ENCODE results near the gene CHRNB1. TPM values are rescaled to one million over a fixed set of nuclear protein-coding genes. Genes with fewer than 3 reads are reported as not detected.

Gene CHRNB1
- total RNA-seq, 2 donors from 2014 or later, result 6.9 to 10.4 TPM

GRCh38 chr17:7483255-7484066 lies 38.6 kb downstream of the CHRNB1 start:
- H3K4me3 ChIP-seq, result peak overlapping the region; percentile 63 to 72
- H3K4me1 ChIP-seq (replicated peaks), result peaks cover 2% of the 10 kb centered on the region
- intact Hi-C loops (cut with DNase I), result loop anchor here (10.0 kb wide), 2 partner anchors 129 to 201 kb away; partner anchors contain the start of genes KCTD11, TMEM95, TP53 and WRAP53
- peak overlapping the region; percentile 100 for H3K27ac ChIP-seq
- under 1% methylated on average over 38 of the region's 38 CpGs for WGBS
- no peaks in the 10 kb centered on the region for H3K27me3 ChIP-seq (replicated peaks; ENCODE audit: insufficient read depth)
- TF ChIP-seq POLR2AphosphoS5 (IDR thresholded peaks at IDR 0.05), result peak; percentile 78
- TF ChIP-seq POLR2A (IDR thresholded peaks at IDR 0.05), result peak; percentile 75
- no peak for TF ChIP-seq CTCF (IDR thresholded peaks at IDR 0.05)
- peak; percentile 95 for DNase-seq (ENCODE audit: low spot score)
- H3K36me3 ChIP-seq, result no peaks in the 10 kb centered on the region
- no peaks in the 10 kb centered on the region for H3K9me3 ChIP-seq

- Histone ChIP-seq H3K4me3 (peak within 1 kb of the TSS; percentile 63 to 72), H3K4me1 (replicated peaks) (peaks cover 2% of the 10 kb centered on the region), H3K36me3 (no peaks in the 10 kb centered on the region), H3K27ac (peak within 1 kb of the TSS; percentile 100), H3K9me3 (no peaks in the 10 kb centered on the region), H3K27me3 (replicated peaks; ENCODE audit: insufficient read depth) (no peaks in the 10 kb centered on the region)
- TF ChIP-seq POLR2A (IDR thresholded peaks at IDR 0.05) (peak; percentile 99), CTCF (IDR thresholded peaks at IDR 0.05) (peak in 2 of 4 experiments; percentile 28 to 42), POLR2AphosphoS5 (IDR thresholded peaks at IDR 0.05) (peak; percentile 97)
- DNase-seq (ENCODE audit: low spot score), result peak; percentile 97
- under 1% methylated on average over 63 of the region's 64 CpGs for WGBS
- intact Hi-C loops (cut with DNase I), result loop anchor here (10.0 kb wide), 2 partner anchors 129 to 201 kb away; partner anchors contain the start of genes KCTD11, TMEM95, TP53 and WRAP53
Measured at GRCh38 chr17:7484067-7484918, 39.4 kb downstream of the CHRNB1 start, which contains the start of gene POLR2A. POLR2A (plus strand) TSS chr17:7484366.

- Histone ChIP-seq H3K4me3 (peak overlapping the region; percentile 63 to 72), H3K27me3 (replicated peaks; ENCODE audit: insufficient read depth) (no peaks in the 10 kb centered on the region), H3K9me3 (no peaks in the 10 kb centered on the region), H3K27ac (peak overlapping the region; percentile 100), H3K4me1 (replicated peaks) (peaks cover 2% of the 10 kb centered on the region), H3K36me3 (no peaks in the 10 kb centered on the region)
- intact Hi-C loops (cut with DNase I), result loop anchor here (10.0 kb wide), 2 partner anchors 130 to 200 kb away; partner anchors contain the start of genes KCTD11, TMEM95, TP53 and WRAP53
- WGBS, result under 1% methylated on average over 19 of the region's 19 CpGs
- DNase-seq (ENCODE audit: low spot score), result no peak
- TF ChIP-seq CTCF (IDR thresholded peaks at IDR 0.05), result peak in 2 of 4 experiments; percentile 1 to 22
- no peak for TF ChIP-seq POLR2A (IDR thresholded peaks at IDR 0.05)
Measured at GRCh38 chr17:7484919-7485377, 40.1 kb downstream of the CHRNB1 start.

- no peak for DNase-seq (ENCODE audit: low spot score)
- H3K36me3 ChIP-seq, result no peaks in the 10 kb centered on the region
- H3K4me3 ChIP-seq, result peak overlapping the region; percentile 63 to 72
- H3K27ac ChIP-seq, result peak overlapping the region; percentile 31 to 100
- WGBS, result 27% methylated on average over 3 of the region's 3 CpGs
- peaks cover 2% of the 10 kb centered on the region for H3K4me1 ChIP-seq (replicated peaks)
- H3K27me3 ChIP-seq (replicated peaks; ENCODE audit: insufficient read depth), result no peaks in the 10 kb centered on the region
- intact Hi-C loops (cut with DNase I), result loop anchor here (10.0 kb wide), 2 partner anchors 131 to 199 kb away; partner anchors contain the start of genes KCTD11, TMEM95, TP53 and WRAP53
- TF ChIP-seq POLR2AphosphoS5 (IDR thresholded peaks at IDR 0.05), result no peak
- no peak for TF ChIP-seq CTCF (IDR thresholded peaks at IDR 0.05)
- no peaks in the 10 kb centered on the region for H3K9me3 ChIP-seq
Measured at GRCh38 chr17:7486181-7486580, 41.3 kb downstream of the CHRNB1 start.
